ENCODE data around the gene RAC3.

Gene RAC3

GRCh38 chr17:82080048-82080788, 48.7 kb downstream of the RAC3 start:
- no peak overlapping the region for H3K4me3 ChIP-seq (ENCODE audit: low read depth, low read length)
- in situ Hi-C loops (cut with HindIII; ENCODE audit: low sequenced_read_pairs), result no loop called here
- DNase-seq (ENCODE audit: low read depth, low spot score), result no peak
- TF ChIP-seq CTCF (IDR thresholded peaks at IDR 0.05; ENCODE audit: low read depth, low read length), result no peak

GRCh38 chr17:82080789-82081464, 49.4 kb downstream of the RAC3 start:
- TF ChIP-seq CTCF (IDR thresholded peaks at IDR 0.05; ENCODE audit: low read depth, low read length), result no peak
- in situ Hi-C loops (cut with HindIII; ENCODE audit: low sequenced_read_pairs), result no loop called here
- DNase-seq (ENCODE audit: low read depth, low spot score), result no peak

GRCh38 chr17:82081546-82081945, 50.1 kb downstream of the RAC3 start:
- no peak overlapping the region for H3K4me3 ChIP-seq (ENCODE audit: low read depth, low read length)
- in situ Hi-C loops (cut with HindIII; ENCODE audit: low sequenced_read_pairs), result no loop called here
- DNase-seq (ENCODE audit: low read depth, low spot score), result no peak
- TF ChIP-seq CTCF (IDR thresholded peaks at IDR 0.05; ENCODE audit: low read depth, low read length), result no peak

More at GRCh38 chr17:82080789-82081464, 49.4 kb downstream of the RAC3 start:
- H3K4me3 ChIP-seq (ENCODE audit: low read depth, low read length), result no peak overlapping the region

- TF ChIP-seq CTCF (IDR thresholded peaks at IDR 0.05; ENCODE audit: low read depth, low read length), result no peak
- H3K4me3 ChIP-seq (ENCODE audit: low read depth, low read length), result no peak overlapping the region
- DNase-seq (ENCODE audit: low read depth, low spot score), result no peak
- in situ Hi-C loops (cut with HindIII; ENCODE audit: low sequenced_read_pairs), result no loop called here
Measured at GRCh38 chr17:82081966-82082365, 50.5 kb downstream of the RAC3 start.

DNA sequence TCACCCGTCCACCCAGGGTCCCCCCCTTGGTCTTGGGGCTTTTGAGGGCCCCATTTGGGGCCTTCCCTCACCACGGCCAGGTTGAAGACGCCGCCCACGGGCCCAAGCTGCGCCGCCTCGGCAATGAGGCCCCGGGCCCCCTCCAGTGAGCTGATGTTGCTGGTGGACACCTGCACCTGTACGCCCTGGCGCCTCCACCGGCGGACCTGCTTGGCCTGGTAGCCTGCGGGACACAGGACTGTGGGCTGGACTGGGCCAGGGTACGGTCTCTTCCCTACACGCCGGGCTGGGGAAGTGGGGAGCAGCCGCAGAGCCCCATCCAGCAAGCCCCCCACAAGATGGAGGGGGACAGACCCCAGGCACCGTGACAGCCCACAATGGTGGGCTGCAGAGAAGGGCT, 51.0 kb downstream of the RAC3 start:
- H3K4me3 ChIP-seq (ENCODE audit: low read depth, low read length), result no peak overlapping the region
- TF ChIP-seq CTCF (IDR thresholded peaks at IDR 0.05; ENCODE audit: low read depth, low read length), result no peak
- in situ Hi-C loops (cut with HindIII; ENCODE audit: low sequenced_read_pairs), result no loop called here
- no peak for DNase-seq (ENCODE audit: low read depth, low spot score)

GRCh38 chr17:82083009-82083408, 51.5 kb downstream of the RAC3 start:
- no peak for TF ChIP-seq CTCF (IDR thresholded peaks at IDR 0.05; ENCODE audit: low read depth, low read length)
- H3K4me3 ChIP-seq (ENCODE audit: low read depth, low read length), result no peak overlapping the region
- in situ Hi-C loops (cut with HindIII; ENCODE audit: low sequenced_read_pairs), result no loop called here

More at GRCh38 chr17:82083009-82083408, 51.5 kb downstream of the RAC3 start:
- no peak for DNase-seq (ENCODE audit: low read depth, low spot score)
